NB4 (cell line): Measurements from ENCODE around the gene STIP1.

Experiments used
- CTCF ChIP-seq: IDR thresholded peaks from one replicate; pipeline ENCODE4 v1.5.1; 2012; ENCODE audit warnings: low read depth, low read length
- MAX ChIP-seq: IDR thresholded peaks from 2 replicates; pipeline ENCODE4 v1.6.1; 2011; ENCODE audit warnings: low read depth, low read length
- MYC ChIP-seq: IDR thresholded peaks from 2 replicates; pipeline ENCODE4 v1.6.1; 2011; ENCODE audit warnings: low read depth, low read length
- POLR2A ChIP-seq: IDR thresholded peaks from 2 replicates; pipeline ENCODE4 v1.6.1; 2011; ENCODE audit warnings: mild to moderate bottlenecking; ENCODE audit not compliant: insufficient read length; ENCODE audit errors: extremely low read depth

- TF ChIP-seq CTCF, result no peak
- TF ChIP-seq POLR2A, result no peak
- no peak for TF ChIP-seq MAX
- no peak for TF ChIP-seq MYC
Observed at GRCh38 chr11:64249038-64249437, 63.1 kb downstream of the STIP1 start.
